A673 (cell line): Measurements from ENCODE around the gene MEGF11. TPM values are rescaled to one million over a fixed set of nuclear protein-coding genes. Genes with fewer than 3 reads are reported as not detected.

ENCODE experiments used
- BruUV-seq: library from RNA; stranded (reverse); fragments of 400-500 nt; replicated peaks from 2 replicates; lab custom pipeline; 2021; lab: Mats Ljungman, UMichigan
- CTCF ChIA-PET: fragments of 300-600 bp; sonication (Branson Sonifier 250); formaldehyde crosslinking; loops from one replicate; lab custom pipeline; 2022; ENCODE audit warnings: antibody characterized with exemption; lab: Charles Lee
- POLR2A ChIA-PET: fragments of 300-600 bp; sonication (Branson Sonifier 250); formaldehyde crosslinking; loops from one replicate; lab custom pipeline; 2022; ENCODE audit warnings: antibody characterized with exemption; ENCODE audit not compliant: low non-redundant PET; lab: Charles Lee
- DNase-seq: peaks from one replicate; pipeline ENCODE4 v3.0.0-alpha.2; 2015; ENCODE audit warnings: low spot score
- H3K27ac ChIP-seq: fragments of 200-600 bp; sonication (generic); 2 replicates; pipeline ENCODE4 v1.5.1; 2016; ENCODE audit warnings: mixed run types, low read depth, mild to moderate bottlenecking, mixed read lengths, antibody characterized with exemption, low read length; ENCODE audit not compliant: poor library complexity, severe bottlenecking
- H3K27me3 ChIP-seq: fragments of 200-600 bp; sonication (generic); replicated peaks from 2 replicates; pipeline ENCODE4 v1.6.1; 2017; ENCODE audit warnings: mixed run types, low read depth, mild to moderate bottlenecking, mixed read lengths, antibody characterized with exemption, low read length; ENCODE audit not compliant: insufficient read depth, poor library complexity
- H3K36me3 ChIP-seq: fragments of 200-600 bp; sonication (generic); 2 replicates; pipeline ENCODE4 v1.6.1; 2016; ENCODE audit warnings: mixed run types, mild to moderate bottlenecking, mixed read lengths, antibody characterized with exemption, low read length; ENCODE audit not compliant: insufficient read depth, poor library complexity, severe bottlenecking
- H3K4me1 ChIP-seq: fragments of 200-600 bp; sonication (generic); 2 replicates; pipeline ENCODE4 v1.6.1; 2017; ENCODE audit warnings: mixed run types, mild to moderate bottlenecking, mixed read lengths, antibody characterized with exemption, low read length; ENCODE audit not compliant: insufficient read depth, poor library complexity, severe bottlenecking
- H3K4me3 ChIP-seq: fragments of 200-600 bp; sonication (generic); 2 replicates; pipeline ENCODE4 v1.5.1; 2016; ENCODE audit warnings: low read depth, mixed run types, mild to moderate bottlenecking, mixed read lengths, low read length; ENCODE audit not compliant: poor library complexity, severe bottlenecking
- H3K9me3 ChIP-seq: fragments of 200-600 bp; sonication (generic); 2 replicates; pipeline ENCODE4 v1.6.1; 2016; ENCODE audit warnings: mixed run types, low read depth, mild to moderate bottlenecking, mixed read lengths, antibody characterized with exemption, low read length; ENCODE audit not compliant: poor library complexity, severe bottlenecking
- EZH2 ChIP-seq: fragments of 200-600 bp; sonication (generic); IDR thresholded peaks from 2 replicates; pipeline ENCODE4 v1.6.1; 2017; ENCODE audit warnings: borderline replicate concordance, low read depth, mild to moderate bottlenecking, mixed read lengths, antibody characterized with exemption, low read length; ENCODE audit not compliant: poor library complexity, severe bottlenecking
- intact Hi-C: fragments of 100-400 bp; cut with micrococcal nuclease; formaldehyde crosslinking; loops from one replicate; pipeline ENCODE4 v1.10.0; 2022; ENCODE audit not compliant: unreplicated experiment
- total RNA-seq: library from RNA; stranded (reverse); gene quantifications from 2 replicates; pipeline ENCODE4 v1.2.3, GENCODE V29; 2021
- TF ChIP-seq, protein P1 (sequence below): fragments of 300-800, 200-600 bp; sonication (generic); conservative IDR thresholded peaks from 2 replicates; pipeline ENCODE4 v1.5.1; 2017; ENCODE audit warnings: low read depth, mild to moderate bottlenecking, antibody characterized with exemption, low read length, moderate library complexity, mixed read lengths

MEGF11 gene
- total RNA-seq, 1 experiment from 2014 or later = 0.43 TPM

DNA sequence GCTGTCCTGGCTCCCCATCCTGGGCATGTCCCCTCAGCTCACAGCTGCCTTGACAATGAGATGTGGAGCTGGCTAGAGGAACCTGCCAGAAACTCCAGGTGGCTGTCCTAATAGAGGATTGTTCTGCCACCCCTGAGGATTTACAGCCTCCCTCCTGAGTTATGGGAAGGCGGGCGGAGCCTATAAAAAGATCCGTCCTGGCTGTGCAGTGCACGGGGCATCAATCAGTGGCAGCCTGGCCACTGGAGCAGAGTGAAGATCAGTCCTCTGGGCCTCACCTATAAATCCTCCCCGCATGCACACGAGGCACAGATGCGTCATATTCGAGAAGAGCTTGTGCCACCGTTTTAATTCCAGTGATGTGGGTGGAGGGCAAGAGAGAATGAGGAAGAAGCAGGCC is 90.0 kb downstream of the MEGF11 start:
- POLR2A ChIA-PET = no interaction called here
- Histone ChIP-seq H3K9me3 (no peaks in the 10 kb centered on the region), H3K36me3 (no peaks in the 10 kb centered on the region), H3K27ac (no peak overlapping the region), H3K27me3 (peaks cover 12% of the 10 kb centered on the region), H3K4me1 (no peaks in the 10 kb centered on the region), H3K4me3 (no peak overlapping the region)
- intact Hi-C loops = no loop called here
- no TSS peak for BruUV-seq
- no peak for TF ChIP-seq EZH2
- TF ChIP-seq, protein P1, sequence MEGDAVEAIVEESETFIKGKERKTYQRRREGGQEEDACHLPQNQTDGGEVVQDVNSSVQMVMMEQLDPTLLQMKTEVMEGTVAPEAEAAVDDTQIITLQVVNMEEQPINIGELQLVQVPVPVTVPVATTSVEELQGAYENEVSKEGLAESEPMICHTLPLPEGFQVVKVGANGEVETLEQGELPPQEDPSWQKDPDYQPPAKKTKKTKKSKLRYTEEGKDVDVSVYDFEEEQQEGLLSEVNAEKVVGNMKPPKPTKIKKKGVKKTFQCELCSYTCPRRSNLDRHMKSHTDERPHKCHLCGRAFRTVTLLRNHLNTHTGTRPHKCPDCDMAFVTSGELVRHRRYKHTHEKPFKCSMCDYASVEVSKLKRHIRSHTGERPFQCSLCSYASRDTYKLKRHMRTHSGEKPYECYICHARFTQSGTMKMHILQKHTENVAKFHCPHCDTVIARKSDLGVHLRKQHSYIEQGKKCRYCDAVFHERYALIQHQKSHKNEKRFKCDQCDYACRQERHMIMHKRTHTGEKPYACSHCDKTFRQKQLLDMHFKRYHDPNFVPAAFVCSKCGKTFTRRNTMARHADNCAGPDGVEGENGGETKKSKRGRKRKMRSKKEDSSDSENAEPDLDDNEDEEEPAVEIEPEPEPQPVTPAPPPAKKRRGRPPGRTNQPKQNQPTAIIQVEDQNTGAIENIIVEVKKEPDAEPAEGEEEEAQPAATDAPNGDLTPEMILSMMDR = no peak
- CTCF ChIA-PET = no interaction called here
- DNase-seq = no peak

DNA sequence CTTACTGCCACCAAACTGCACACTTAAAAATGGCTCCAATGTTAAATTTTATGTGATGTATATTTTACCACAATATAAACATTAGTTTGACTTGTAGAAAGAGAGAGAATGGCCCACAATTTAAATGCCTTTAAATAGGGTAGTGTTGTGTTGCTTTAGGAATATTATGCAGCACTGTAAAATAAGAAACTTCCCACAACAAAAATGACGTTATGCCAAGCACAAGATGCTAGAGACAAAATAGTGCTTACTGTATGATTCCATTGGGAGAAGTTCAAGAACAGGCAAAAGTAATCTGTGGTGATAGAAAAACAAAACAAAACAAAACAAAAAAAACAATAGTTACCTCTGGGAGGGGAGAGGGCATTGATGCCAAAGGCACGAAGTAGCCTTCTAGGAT is 91.3 kb downstream of the MEGF11 start:
- intact Hi-C loops = no loop called here
- Histone ChIP-seq H3K4me3 (no peak overlapping the region), H3K27me3 (peaks cover 24% of the 10 kb centered on the region), H3K9me3 (no peaks in the 10 kb centered on the region), H3K4me1 (no peaks in the 10 kb centered on the region), H3K27ac (no peak overlapping the region), H3K36me3 (no peaks in the 10 kb centered on the region)
- CTCF ChIA-PET = no interaction called here
- BruUV-seq = no TSS peak
- POLR2A ChIA-PET = no interaction called here
- DNase-seq = no peak
- TF ChIP-seq EZH2 = no peak
- TF ChIP-seq, protein P1 = no peak

DNA sequence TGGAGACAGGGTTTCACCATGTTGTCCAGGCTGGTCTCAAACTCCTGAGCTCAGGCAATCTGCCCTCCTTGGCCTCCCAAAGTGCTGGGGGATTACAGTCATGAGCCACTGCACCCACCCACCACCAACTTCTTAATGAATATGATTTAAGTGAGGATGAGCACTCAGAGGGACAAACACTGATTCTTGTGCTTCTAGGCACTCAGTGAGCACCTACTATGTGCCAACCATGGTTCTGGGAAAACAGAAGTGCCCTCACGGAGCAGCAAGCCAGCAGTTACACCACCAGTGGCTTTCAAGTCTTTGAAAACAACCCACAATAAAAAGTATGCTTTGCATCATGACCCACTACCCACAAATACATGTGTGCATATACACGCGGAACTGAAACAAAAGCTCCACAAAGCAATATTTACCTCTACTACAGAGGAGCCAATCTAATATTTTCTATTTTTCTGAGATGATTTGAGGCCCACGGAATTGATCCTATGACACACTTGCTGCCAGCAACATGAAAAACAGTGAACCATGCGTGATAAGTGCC is 91.9 kb downstream of the MEGF11 start:
- H3K4me3 ChIP-seq = no peak overlapping the region
- peaks cover 31% of the 10 kb centered on the region for H3K27me3 ChIP-seq
- no peaks in the 10 kb centered on the region for H3K9me3 ChIP-seq
- intact Hi-C loops = no loop called here
- BruUV-seq = no TSS peak
- no peaks in the 10 kb centered on the region for H3K4me1 ChIP-seq
- TF ChIP-seq EZH2 = no peak
- CTCF ChIA-PET = no interaction called here
- no peak for DNase-seq
- H3K36me3 ChIP-seq = no peaks in the 10 kb centered on the region
- no peak overlapping the region for H3K27ac ChIP-seq
- POLR2A ChIA-PET = no interaction called here

DNA sequence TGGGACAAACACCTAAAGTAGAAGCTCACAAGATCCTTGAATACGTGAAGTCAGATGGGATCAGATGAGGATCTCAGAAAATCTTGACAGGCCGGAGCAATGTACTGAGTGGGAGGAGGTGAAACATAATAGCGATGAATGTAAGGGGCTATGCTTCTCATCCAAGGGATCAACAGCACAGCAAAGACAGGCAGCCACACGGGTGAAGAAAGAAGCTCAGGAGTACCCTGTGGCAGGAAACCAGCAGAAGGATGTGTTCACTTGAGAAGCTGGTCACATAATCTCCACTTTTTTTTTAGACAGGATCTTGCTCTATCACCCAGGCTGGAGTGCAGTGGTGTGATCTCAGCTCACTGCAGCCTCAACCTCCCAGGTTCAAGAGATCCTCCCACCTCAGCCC is 92.4 kb downstream of the MEGF11 start:
- no TSS peak for BruUV-seq
- Histone ChIP-seq H3K4me1 (no peaks in the 10 kb centered on the region), H3K27me3 (peaks cover 35% of the 10 kb centered on the region), H3K27ac (no peak overlapping the region), H3K9me3 (no peaks in the 10 kb centered on the region), H3K4me3 (no peak overlapping the region), H3K36me3 (no peaks in the 10 kb centered on the region)
- CTCF ChIA-PET = no interaction called here
- DNase-seq = no peak
- POLR2A ChIA-PET = no interaction called here
- no peak for TF ChIP-seq EZH2
- TF ChIP-seq, protein P1 = no peak
- intact Hi-C loops = no loop called here
